Endothelial cell of umbilical vein (primary cell): Measurements from ENCODE around the gene ZBTB32. TPM values are rescaled to one million over a fixed set of nuclear protein-coding genes. Genes with fewer than 3 reads are reported as not detected.

Experiments
- BruUV-seq: library from RNA; stranded (reverse); fragments of 400-500 nt; replicated peaks from 2 replicates; lab custom pipeline; 2021; lab: Mats Ljungman, UMichigan
- CTCF ChIA-PET: fragments of 300-600, 350-600 bp; sonication (Branson Sonifier 250); formaldehyde crosslinking; loops from one replicate; lab custom pipeline; 2021; ENCODE audit warnings: antibody characterized with exemption, inconsistent platforms; lab: Charles Lee
- POLR2A ChIA-PET: fragments of 300-600, 350-600 bp; sonication (Branson Sonifier 250); formaldehyde crosslinking; loops from one replicate; lab custom pipeline; 2021; ENCODE audit warnings: antibody characterized with exemption, inconsistent platforms; lab: Charles Lee
- DNase-seq: peaks from one replicate; pipeline ENCODE4 v3.0.0-alpha.2; 2011; ENCODE audit warnings: low read depth, low spot score
- FAIRE-seq: peaks from 2 replicates; lab custom pipeline; 2011; peaks lifted over from hg19 to GRCh38; lab: Jason Lieb, UNC
- H2AFZ ChIP-seq: 2 replicates; pipeline ENCODE4 v1.6.0; 2012; ENCODE audit warnings: low read depth, low read length, control low read depth, inconsistent platforms
- H3K27ac ChIP-seq: 2 replicates; pipeline ENCODE4 v1.5.1; 2011; ENCODE audit warnings: low read depth, mild to moderate bottlenecking, control low read depth, low read length, moderate library complexity; ENCODE audit not compliant: insufficient read depth
- H3K27me3 ChIP-seq, 2 experiments: 2 replicates each; pipeline versions ENCODE4 v1.6.0 to v1.6.1; 2011; ENCODE audit warnings: low read length in 2 of 2, mixed read lengths in 1 of 2; ENCODE audit not compliant: control insufficient read depth in 2 of 2, insufficient read depth in 2 of 2
- H3K36me3 ChIP-seq, 2 experiments: 2 replicates in 1 of 2; 3 replicates in 1 of 2; pipeline ENCODE4 v1.5.1; 2011; ENCODE audit warnings: low read length in 2 of 2, mild to moderate bottlenecking in 1 of 2, moderate library complexity in 1 of 2; ENCODE audit not compliant: control insufficient read depth in 2 of 2, insufficient read depth in 2 of 2; ENCODE audit errors: extremely low read depth in 1 of 2
- H3K4me1 ChIP-seq: 3 replicates; pipeline ENCODE4 v1.5.1; 2011; ENCODE audit warnings: mild to moderate bottlenecking, low read length; ENCODE audit not compliant: control insufficient read depth, insufficient read depth; ENCODE audit errors: extremely low read depth
- H3K4me2 ChIP-seq: 2 replicates; pipeline ENCODE4 v1.6.1; 2011; ENCODE audit warnings: low read length, control low read depth, mixed read lengths; ENCODE audit not compliant: insufficient read depth
- H3K4me3 ChIP-seq, 3 experiments: fragments of 200-600 bp in 1 of 3; sonication (generic), shearing (Covaris generic) in 1 of 3; replicated peaks in 1 of 3; 2 replicates each; pipeline ENCODE4 v1.5.1; 2011 to 2016; ENCODE audit warnings: control low read depth in 3 of 3, low read length in 3 of 3, mild to moderate bottlenecking in 2 of 3, inconsistent platforms in 1 of 3, low read depth in 1 of 3, moderate library complexity in 1 of 3; ENCODE audit not compliant: insufficient read depth in 1 of 3
- H3K79me2 ChIP-seq: 2 replicates; pipeline ENCODE4 v1.6.0; 2012; ENCODE audit warnings: low read length, inconsistent platforms; ENCODE audit not compliant: control insufficient read depth, insufficient read depth
- H3K9ac ChIP-seq: replicated peaks from 2 replicates; pipeline ENCODE3; 2011; ENCODE audit warnings: low read length, control low read depth; ENCODE audit not compliant: insufficient read depth; ENCODE audit errors: extremely low read depth
- H3K9me1 ChIP-seq: replicated peaks from 3 replicates; pipeline ENCODE4 v1.6.0; 2011; ENCODE audit warnings: mild to moderate bottlenecking, low read length; ENCODE audit not compliant: control insufficient read depth, insufficient read depth; ENCODE audit errors: extremely low read depth
- H3K9me3 ChIP-seq: replicated peaks from 2 replicates; pipeline ENCODE4 v1.5.1; 2012; ENCODE audit warnings: low read length, inconsistent platforms; ENCODE audit not compliant: control insufficient read depth, insufficient read depth
- H4K20me1 ChIP-seq: replicated peaks from 2 replicates; pipeline ENCODE3; 2011; ENCODE audit warnings: mild to moderate bottlenecking, low read length; ENCODE audit not compliant: control insufficient read depth, insufficient read depth; ENCODE audit errors: extremely low read depth
- CTCF ChIP-seq, 2 donors: IDR thresholded peaks; 1 replicate in 1 of 2; 2 replicates in 1 of 2; pipeline ENCODE4 v1.5.1; 2011; ENCODE audit warnings: low read length in 2 of 2, mild to moderate bottlenecking in 2 of 2, moderate library complexity in 2 of 2, control low read depth in 1 of 2, inconsistent platforms in 1 of 2, low read depth in 1 of 2; ENCODE audit not compliant: insufficient read depth in 1 of 2; ENCODE audit errors: extremely low read depth in 1 of 2
- EZH2 ChIP-seq: IDR thresholded peaks from 2 replicates; pipeline ENCODE4 v1.6.1; 2012; ENCODE audit warnings: borderline replicate concordance, low read depth, mild to moderate bottlenecking, moderate library complexity, low read length, inconsistent platforms; ENCODE audit not compliant: severe bottlenecking
- FOS ChIP-seq: IDR thresholded peaks from 2 replicates; pipeline ENCODE4 v1.6.1; 2011; ENCODE audit warnings: mild to moderate bottlenecking, low read length, moderate library complexity, borderline replicate concordance; ENCODE audit not compliant: insufficient read depth
- GATA2 ChIP-seq: IDR thresholded peaks from 2 replicates; pipeline ENCODE4 v1.7.0; 2011; ENCODE audit warnings: low read depth, mild to moderate bottlenecking, moderate library complexity, mixed read lengths, low read length; ENCODE audit not compliant: insufficient read length, insufficient read depth
- JUN ChIP-seq: IDR thresholded peaks from 2 replicates; pipeline ENCODE4 v1.6.1; 2011; ENCODE audit warnings: borderline replicate concordance, low read depth; ENCODE audit not compliant: insufficient read length, insufficient read depth
- MYC ChIP-seq: IDR thresholded peaks from one replicate; pipeline ENCODE4 v1.6.1; 2011; ENCODE audit warnings: mild to moderate bottlenecking, low read depth, low read length
- POLR2A ChIP-seq: IDR thresholded peaks from 2 replicates; pipeline ENCODE4 v1.6.1; 2012; ENCODE audit warnings: low read depth, mild to moderate bottlenecking, control low read depth, low read length
- POLR2AphosphoS5 ChIP-seq: IDR thresholded peaks from 2 replicates; pipeline ENCODE4 v1.6.1; 2012; ENCODE audit warnings: low read depth, mild to moderate bottlenecking, control low read depth, low read length, moderate library complexity; ENCODE audit not compliant: insufficient read depth
- dilution Hi-C: fragments of 300-500 bp; cut with MboI; formaldehyde crosslinking; loops from one replicate; pipeline ENCODE4 v1.15.0; 2019; ENCODE audit warnings: low sequenced_read_pairs; ENCODE audit not compliant: extremely low pct_ligation_motif_present
- intact Hi-C: fragments of 100-400 bp; cut with micrococcal nuclease; formaldehyde crosslinking; loops from one replicate; pipeline ENCODE4 v1.10.0; 2022
- polyA plus RNA-seq, 4 experiments: library from polyadenylated mRNA; depleted of rRNA in 3 of 4; stranded (reverse) in 3 of 4; unstranded in 1 of 4; fragments of >200 nt; gene quantifications; 2 replicates each; pipeline versions ENCODE4 v1.2.1 to v1.2.3, GENCODE V29; 2011 to 2012; ENCODE audit warnings: missing spikeins in 1 of 4
- total RNA-seq: library from RNA; stranded (reverse); gene quantifications from 2 replicates; pipeline ENCODE4 v1.2.3, GENCODE V29; 2021
- TF ChIP-seq, protein P1 (sequence below): IDR thresholded peaks from 2 replicates; pipeline ENCODE4 v1.6.1; 2011; ENCODE audit not compliant: insufficient read depth, insufficient read length

ZBTB32 gene
- total and polyA plus RNA-seq, 2 donors (not counting 3 experiments of a cell fraction or from before 2014, with no cell fraction given): not detected

GRCh38 chr19:35753634-35754369 lies 49.4 kb downstream of the ZBTB32 start:
- H3K4me2 ChIP-seq: no peak overlapping the region
- no peak overlapping the region for H3K9ac ChIP-seq
- H3K27me3 ChIP-seq: no peaks in the 10 kb centered on the region
- no peak overlapping the region for H3K4me3 ChIP-seq
- H3K4me1 ChIP-seq: peaks cover 23% of the 10 kb centered on the region
- H3K9me1 ChIP-seq: no peaks in the 10 kb centered on the region
- no peak overlapping the region for H3K27ac ChIP-seq
- no peak for DNase-seq
- H2AFZ ChIP-seq: no peak overlapping the region
- ChIA-PET POLR2A (no interaction called here), CTCF (no interaction called here)
- BruUV-seq: no TSS peak
- TF ChIP-seq, protein P1, sequence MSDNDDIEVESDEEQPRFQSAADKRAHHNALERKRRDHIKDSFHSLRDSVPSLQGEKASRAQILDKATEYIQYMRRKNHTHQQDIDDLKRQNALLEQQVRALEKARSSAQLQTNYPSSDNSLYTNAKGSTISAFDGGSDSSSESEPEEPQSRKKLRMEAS: no peak
- TF ChIP-seq CTCF (IDR thresholded peaks at IDR 0.05; ENCODE audit: extremely low read depth in 1 of 2, insufficient read depth in 1 of 2, low read depth in 1 of 2, low read length in 2 of 2) (no peak), MYC (no peak), JUN (no peak), EZH2 (no peak), GATA2 (no peak), FOS (no peak), POLR2A (no peak), POLR2AphosphoS5 (no peak)
- H3K36me3 ChIP-seq: peaks cover 0 to 13% of the 10 kb centered on the region in 2 experiments
- H3K9me3 ChIP-seq: no peaks in the 10 kb centered on the region
- intact Hi-C loops: no loop called here
- FAIRE-seq: no peak
- H3K79me2 ChIP-seq: peaks cover 13% of the 10 kb centered on the region
- dilution Hi-C loops: no loop called here
- no peaks in the 10 kb centered on the region for H4K20me1 ChIP-seq
